Dedifferentiated amniotic fluid mesenchymal stem cell (primary cell): ENCODE measurements around the gene C1QTNF8.

Experiments used
- DNase-seq: peaks from one replicate; pipeline ENCODE4 v3.0.0-alpha.2; 2016; ENCODE audit errors: extremely low spot score

The C1QTNF8 gene

GRCh38 chr16:1096169-1097082, at the start of gene C1QTNF8:
Gene C1QTNF8 (minus strand): TSS chr16:1096244. CDS start chr16:1094922, 1,322 bp downstream.
- DNase-seq, result no peak

DNA sequence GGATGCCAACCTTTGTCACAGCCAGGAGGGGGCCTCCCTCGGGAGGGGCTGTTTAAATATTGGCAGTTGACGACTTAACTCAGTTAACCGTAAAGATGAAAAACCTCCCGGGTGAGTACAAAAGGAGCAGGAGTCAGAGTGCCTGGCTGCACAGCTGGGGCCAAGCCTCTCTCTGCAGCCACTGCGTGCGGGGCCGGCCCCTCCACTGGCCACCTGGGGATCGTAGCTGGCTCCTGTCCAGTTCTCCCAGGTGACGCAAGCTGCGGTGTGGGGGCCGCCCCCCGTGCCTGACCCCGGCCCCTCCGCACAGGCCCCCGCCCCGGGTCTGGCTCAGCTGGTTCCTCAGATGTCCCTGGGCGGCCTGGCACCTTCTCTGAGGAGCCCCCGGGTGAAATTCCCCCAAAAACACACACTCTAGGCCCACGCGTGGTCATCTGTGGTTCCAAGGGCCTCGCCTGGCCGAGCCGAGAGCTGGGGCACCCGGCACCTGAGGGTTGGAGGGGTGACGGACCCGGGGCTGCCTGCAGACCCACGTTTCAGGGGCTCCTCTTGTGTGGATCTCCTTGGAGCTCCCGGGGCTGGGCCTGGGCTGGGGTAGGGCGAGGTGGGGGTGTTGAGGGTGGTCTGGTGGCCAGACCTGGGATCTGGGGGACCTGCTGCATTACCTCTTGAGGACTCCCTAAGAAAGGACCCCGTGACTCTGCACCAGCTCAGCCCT, 49.5 kb upstream of the C1QTNF8 start:
- DNase-seq, result no peak

- DNase-seq, result no peak
Observed at GRCh38 chr16:1144476-1145382, 48.7 kb upstream of the C1QTNF8 start.

- DNase-seq, result no peak
Observed at GRCh38 chr16:1143761-1144450, 47.9 kb upstream of the C1QTNF8 start.

DNA sequence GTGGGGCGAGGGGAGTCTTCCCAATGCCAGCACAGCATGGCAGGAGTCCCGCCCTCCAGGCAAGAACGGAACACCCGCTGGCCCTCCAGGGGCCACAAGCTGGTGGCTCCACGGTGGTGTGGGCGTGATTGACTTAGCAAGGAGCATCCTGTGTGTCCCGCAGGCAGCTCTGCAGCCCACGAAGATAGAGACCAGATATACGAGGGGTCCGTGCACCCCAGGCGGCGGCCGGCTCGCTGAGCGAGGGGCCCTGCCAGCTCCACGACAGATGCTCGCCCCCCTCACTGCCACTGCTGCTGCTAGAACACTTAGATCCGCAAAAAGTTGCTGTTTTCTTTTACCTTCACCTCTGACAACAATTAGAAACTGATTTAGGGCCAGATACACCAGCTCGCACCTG, 46.9 kb upstream of the C1QTNF8 start:
- no peak for DNase-seq

- DNase-seq, result no peak
Observed at GRCh38 chr16:1141716-1142115, 45.7 kb upstream of the C1QTNF8 start.

GRCh38 chr16:1141191-1141590, 45.1 kb upstream of the C1QTNF8 start:
- no peak for DNase-seq

GRCh38 chr16:1140582-1141162, 44.6 kb upstream of the C1QTNF8 start:
- DNase-seq, result no peak

DNA sequence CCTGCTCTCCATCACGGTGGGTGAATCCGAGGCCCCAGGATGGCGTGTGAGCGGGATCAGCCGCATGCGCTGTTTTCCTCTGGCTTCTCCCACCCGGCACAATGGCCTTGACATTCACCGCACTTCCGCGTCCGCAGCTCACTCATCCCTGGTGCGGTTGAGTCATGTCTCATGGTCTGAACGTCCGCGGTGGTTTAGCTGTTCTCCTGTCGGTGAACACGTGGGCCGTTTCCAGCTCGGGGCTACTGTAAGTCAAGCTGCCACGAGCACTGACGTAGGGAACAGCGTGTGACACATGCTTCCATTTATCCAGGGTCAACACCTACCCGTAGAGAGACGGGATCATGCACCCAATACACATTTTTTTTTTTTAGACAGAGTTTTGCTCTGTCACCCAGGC, 41.6 kb upstream of the C1QTNF8 start:
- no peak for DNase-seq

DNA sequence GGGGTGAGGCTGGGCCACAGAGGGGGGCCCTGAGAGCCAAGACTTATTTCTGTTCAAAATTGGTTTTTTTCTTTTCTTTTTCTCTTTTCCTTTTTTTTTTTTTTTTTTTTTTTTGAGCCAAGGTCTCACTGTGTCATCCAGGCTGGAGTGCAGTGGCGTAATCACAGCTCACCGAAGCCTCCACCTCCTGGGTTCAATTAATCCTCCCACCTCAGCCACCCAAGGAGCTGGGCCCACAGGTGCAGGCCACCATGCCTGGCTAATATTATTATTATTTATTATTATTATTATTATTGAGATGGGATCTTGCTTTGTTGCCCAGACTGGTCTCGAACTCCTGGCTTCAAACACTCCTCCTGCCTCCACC, 39.4 kb upstream of the C1QTNF8 start:
- DNase-seq, result no peak

GRCh38 chr16:1134776-1135458, 38.9 kb upstream of the C1QTNF8 start:
- DNase-seq, result no peak

DNA sequence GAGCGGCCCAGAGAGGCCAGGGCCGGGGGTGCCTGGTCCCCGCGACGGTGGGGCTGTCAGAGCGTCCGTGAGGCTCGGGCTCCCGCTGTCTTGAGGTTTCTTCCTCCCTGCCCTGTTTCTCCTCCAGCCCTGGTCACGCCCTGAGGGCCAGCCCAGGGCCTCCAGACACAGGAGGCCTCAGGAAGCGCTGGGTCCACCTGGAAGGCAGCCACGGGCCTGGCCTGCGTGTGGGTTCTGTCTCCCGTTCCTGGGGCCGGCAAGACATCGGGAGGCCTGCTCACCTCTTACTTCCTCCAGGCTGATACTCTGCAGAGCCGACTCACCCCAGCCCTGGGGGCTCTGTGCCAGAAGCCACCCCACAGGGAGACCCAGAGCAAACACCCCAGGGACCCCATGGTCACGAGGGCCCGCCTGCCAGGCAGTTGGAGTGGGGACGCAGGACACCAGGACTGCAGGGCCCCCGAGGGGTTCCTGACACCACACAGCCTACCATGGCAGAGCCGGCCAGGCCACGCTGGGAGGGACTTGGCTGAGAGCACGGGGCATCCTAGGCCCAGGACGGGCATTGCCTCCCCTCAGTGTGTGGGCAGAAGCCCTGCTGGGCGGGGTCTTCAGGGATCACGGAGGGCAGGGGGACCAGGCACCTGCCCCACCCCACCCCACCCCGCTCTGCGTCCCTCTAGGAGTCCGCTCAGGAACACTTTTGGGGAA, 37.9 kb upstream of the C1QTNF8 start:
- DNase-seq, result no peak

- no peak for DNase-seq
Observed at GRCh38 chr16:1133271-1133670, 37.2 kb upstream of the C1QTNF8 start.

GRCh38 chr16:1132431-1132830, 36.4 kb upstream of the C1QTNF8 start:
- no peak for DNase-seq

GRCh38 chr16:1131378-1131994, 35.4 kb upstream of the C1QTNF8 start:
- DNase-seq, result no peak

GRCh38 chr16:1130382-1130781, 34.3 kb upstream of the C1QTNF8 start:
- no peak for DNase-seq

GRCh38 chr16:1129106-1129960, 33.3 kb upstream of the C1QTNF8 start:
- DNase-seq, result no peak

DNA sequence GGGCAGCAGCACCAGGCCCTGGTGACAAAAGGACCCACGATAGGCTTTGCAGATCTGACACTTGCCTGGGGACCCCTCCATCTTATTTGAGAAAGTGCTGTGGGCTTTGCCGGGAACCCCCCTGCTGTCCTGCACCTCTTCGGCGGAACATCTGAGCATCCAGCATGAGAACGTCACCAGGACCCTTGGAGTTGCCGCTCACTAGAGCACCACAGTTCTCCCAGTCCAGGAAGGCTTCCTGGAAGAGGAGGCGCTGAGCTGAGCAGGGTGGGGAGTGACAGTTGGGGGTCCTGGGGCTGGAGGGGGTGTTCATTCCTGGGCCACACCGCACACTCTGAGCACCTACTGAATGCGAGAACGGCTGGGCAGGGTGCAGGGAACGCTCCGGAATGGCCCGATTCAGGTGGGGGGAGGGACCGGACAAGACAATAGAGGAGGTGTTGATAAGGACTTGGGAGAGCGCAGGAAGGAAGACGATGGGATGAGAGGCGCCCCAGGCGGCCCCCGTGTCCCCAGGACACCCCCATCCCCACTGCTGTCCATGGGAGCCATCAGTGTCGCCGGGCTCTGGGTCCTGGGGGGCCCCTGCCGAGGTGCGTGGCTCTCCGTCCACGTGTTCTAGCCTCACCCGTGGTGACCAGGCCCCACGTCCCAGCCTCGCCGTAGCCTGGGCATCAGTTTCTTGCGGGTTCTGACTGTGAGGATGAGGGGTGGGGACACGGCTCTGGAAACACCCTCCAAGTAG, 32.1 kb upstream of the C1QTNF8 start:
- DNase-seq, result no peak
